Muscle of leg (tissue), 11 donors: ENCODE results near the gene LRRK1. TPM values are rescaled to one million over a fixed set of nuclear protein-coding genes. Genes with fewer than 3 reads are reported as not detected.
"Not testable (repeated sequence)": the region's sequence is repeated elsewhere in the genome, so short reads cannot be mapped to it uniquely, and the experiment has no call there.

Experiments used
- DNase-seq: peaks from one replicate; pipeline ENCODE4 v3.0.0; 2013
- H3K27ac ChIP-seq: one replicate; pipeline ENCODE4 v1.5.1; 2013; ENCODE audit warnings: mild to moderate bottlenecking, low read length, control low read depth
- H3K27me3 ChIP-seq: one replicate; pipeline ENCODE4 v1.6.1; 2013; ENCODE audit warnings: low read length; ENCODE audit not compliant: control insufficient read depth, insufficient read depth
- H3K36me3 ChIP-seq: one replicate; pipeline ENCODE4 v1.6.1; 2013; ENCODE audit warnings: low read length; ENCODE audit not compliant: control insufficient read depth, insufficient read depth
- H3K4me1 ChIP-seq: one replicate; pipeline ENCODE4 v1.6.1; 2013; ENCODE audit warnings: low read length; ENCODE audit not compliant: control insufficient read depth, insufficient read depth
- H3K4me3 ChIP-seq: one replicate; pipeline ENCODE4 v1.5.1; 2013; ENCODE audit warnings: low read length, control low read depth
- H3K9me3 ChIP-seq: replicated peaks from 2 replicates; pipeline ENCODE4 v1.6.1; 2013; ENCODE audit warnings: low read depth, low read length; ENCODE audit not compliant: control insufficient read depth
- WGBS: methylation state at CpG from one replicate; pipeline ENCODE4 v1.1.5; 2013; ENCODE audit warnings: missing lambda C conversion rate; ENCODE audit not compliant: insufficient coverage; 5-methylcytosine and 5-hydroxymethylcytosine counted together
- polyA plus RNA-seq, 8 donors: library from polyadenylated mRNA; unstranded; fragments of 120-200 nt; gene quantifications; one replicate each; pipeline versions ENCODE4 v1.2.1 to v1.2.3, GENCODE V29; 2013; ENCODE audit warnings: inconsistent platforms in 1 of 8, low replicate concordance in 1 of 8; ENCODE audit not compliant: insufficient read length in 8 of 8, insufficient read depth in 1 of 8
- total RNA-seq: library from RNA; stranded (reverse); fragments of 120-200 nt; gene quantifications from one replicate; pipeline ENCODE4 v1.2.4, GENCODE V29; 2013

LRRK1 gene
- total and polyA plus RNA-seq, 9 donors, result 4.1 to 9.4 (median 5.8) TPM

DNA sequence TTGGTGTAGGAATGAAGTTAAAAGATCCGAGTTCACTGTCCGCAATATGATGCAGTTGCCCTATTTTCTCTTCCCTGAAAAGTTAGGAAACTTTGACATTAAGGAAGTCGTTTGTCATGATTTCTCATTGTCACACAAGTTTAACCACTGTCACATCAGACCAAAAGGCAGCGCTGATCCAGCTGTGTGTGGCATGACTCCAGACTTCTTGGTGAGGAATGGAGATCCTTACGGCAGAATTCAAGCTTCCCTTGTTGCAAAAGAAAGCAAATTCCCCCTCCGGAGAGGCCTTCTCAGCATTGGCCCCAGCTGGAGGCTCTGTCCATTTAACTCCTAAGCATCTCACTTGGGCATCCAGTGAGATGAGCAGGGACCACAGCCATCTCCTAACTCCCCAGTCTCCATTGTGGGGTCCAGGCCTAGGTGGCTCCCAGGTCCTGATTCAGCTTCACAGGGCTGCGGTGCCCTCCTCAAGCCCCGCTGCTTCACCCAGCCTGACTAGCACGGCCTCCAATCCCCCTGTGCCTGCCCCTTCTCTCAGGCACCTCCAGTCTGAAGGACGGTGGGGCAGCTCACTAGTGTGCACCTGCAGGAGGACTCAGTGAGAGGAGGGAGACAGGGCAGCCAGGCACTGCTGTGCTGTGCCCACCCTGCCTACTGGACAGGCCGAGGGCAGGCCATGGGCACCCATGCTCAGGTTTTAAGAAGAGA lies 173.2 kb downstream of the LRRK1 start:
- Histone ChIP-seq H3K36me3 (no peaks in the 10 kb centered on the region), H3K4me3 (no peak overlapping the region), H3K9me3 (peaks cover 3% of the 10 kb centered on the region), H3K27ac (peak overlapping the region; percentile 87), H3K27me3 (no peaks in the 10 kb centered on the region), H3K4me1 (peaks cover 49% of the 10 kb centered on the region)
- peak; percentile 69 for DNase-seq
- 59% methylated on average over 7 of the region's 11 CpGs for WGBS

GRCh38 chr15:101092867-101093202 lies 173.7 kb downstream of the LRRK1 start:
- 91% methylated on average over 9 of the region's 12 CpGs for WGBS
- Histone ChIP-seq H3K27ac (no peak overlapping the region), H3K4me3 (no peak overlapping the region), H3K27me3 (no peaks in the 10 kb centered on the region), H3K36me3 (no peaks in the 10 kb centered on the region), H3K4me1 (peaks cover 49% of the 10 kb centered on the region), H3K9me3 (peaks cover 3% of the 10 kb centered on the region)
- no peak for DNase-seq

DNA sequence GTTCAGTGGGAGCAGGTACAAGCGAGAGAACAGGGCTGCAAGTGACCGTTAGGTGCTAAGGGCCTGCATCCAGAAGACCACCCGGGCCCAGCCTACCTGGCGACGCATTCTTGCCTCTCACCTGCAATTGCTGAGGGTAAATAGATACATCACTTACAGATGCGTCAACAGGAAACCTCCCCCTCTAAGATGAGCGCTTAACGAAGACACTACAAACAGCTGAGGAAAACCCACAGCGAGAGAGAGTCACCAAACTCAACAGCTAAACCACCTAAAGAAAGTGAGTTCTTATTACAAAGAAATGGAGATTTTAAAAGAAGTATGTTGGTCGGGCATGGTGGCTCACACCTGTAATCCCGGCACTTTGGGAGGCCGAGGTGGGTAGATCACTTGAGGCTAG lies 174.8 kb downstream of the LRRK1 start:
- H3K36me3 ChIP-seq, result no peaks in the 10 kb centered on the region
- WGBS, result 98% methylated on average over 5 of the region's 12 CpGs
- no peak overlapping the region for H3K27ac ChIP-seq
- H3K27me3 ChIP-seq, result no peaks in the 10 kb centered on the region
- H3K4me3 ChIP-seq, result no peak overlapping the region
- DNase-seq, result no peak
- peaks cover 38% of the 10 kb centered on the region for H3K4me1 ChIP-seq
- H3K9me3 ChIP-seq, result peaks cover 3% of the 10 kb centered on the region

GRCh38 chr15:101095796-101096406 lies 176.7 kb downstream of the LRRK1 start:
- DNase-seq, H3K9me3 ChIP-seq, H3K36me3 ChIP-seq, H3K27ac ChIP-seq, H3K27me3 ChIP-seq, H3K4me3 ChIP-seq: not testable (repeated sequence)
- WGBS, result 90% methylated on average over 2 of the region's 6 CpGs
- peaks cover 21% of the 10 kb centered on the region for H3K4me1 ChIP-seq

GRCh38 chr15:101097111-101097510 lies 178.0 kb downstream of the LRRK1 start:
- 93% methylated on average over 10 of the region's 14 CpGs for WGBS
- Histone ChIP-seq H3K36me3 (no peaks in the 10 kb centered on the region), H3K9me3 (peaks cover 6% of the 10 kb centered on the region), H3K4me1 (peaks cover 9% of the 10 kb centered on the region), H3K4me3 (no peak overlapping the region), H3K27ac (no peak overlapping the region), H3K27me3 (no peaks in the 10 kb centered on the region)
- no peak for DNase-seq

- Histone ChIP-seq H3K9me3 (peaks cover 6% of the 10 kb centered on the region), H3K27me3 (no peaks in the 10 kb centered on the region), H3K36me3 (no peaks in the 10 kb centered on the region), H3K4me3 (no peak overlapping the region), H3K27ac (no peak overlapping the region), H3K4me1 (peaks cover 8% of the 10 kb centered on the region)
- DNase-seq, result no peak
- 98% methylated on average over 8 of the region's 10 CpGs for WGBS
These were observed 180.0 kb downstream of the LRRK1 start for GRCh38 chr15:101099183-101099582.

DNA sequence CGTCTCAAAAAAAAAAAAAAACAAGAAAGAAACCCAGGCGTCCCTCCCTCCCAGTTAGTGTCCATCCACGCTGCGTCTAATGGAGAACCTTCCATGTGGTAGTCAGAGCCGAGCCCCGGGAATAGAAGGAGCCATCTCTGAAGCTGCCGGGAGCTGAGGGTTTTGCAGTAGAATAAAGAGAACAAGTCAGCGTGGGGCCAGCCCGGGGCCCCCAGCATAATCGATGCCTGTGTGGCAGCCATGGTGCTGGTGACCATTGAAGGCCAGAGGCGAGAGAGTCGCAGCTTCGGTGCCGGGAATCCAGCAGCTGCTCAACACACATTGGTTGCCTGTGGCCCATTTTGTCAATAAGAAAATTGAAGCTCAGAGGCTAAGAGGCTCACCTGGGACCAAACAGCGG lies 181.0 kb downstream of the LRRK1 start:
- no peak for DNase-seq
- 89% methylated on average over 11 of the region's 15 CpGs for WGBS
- H3K27me3 ChIP-seq, result no peaks in the 10 kb centered on the region

DNA sequence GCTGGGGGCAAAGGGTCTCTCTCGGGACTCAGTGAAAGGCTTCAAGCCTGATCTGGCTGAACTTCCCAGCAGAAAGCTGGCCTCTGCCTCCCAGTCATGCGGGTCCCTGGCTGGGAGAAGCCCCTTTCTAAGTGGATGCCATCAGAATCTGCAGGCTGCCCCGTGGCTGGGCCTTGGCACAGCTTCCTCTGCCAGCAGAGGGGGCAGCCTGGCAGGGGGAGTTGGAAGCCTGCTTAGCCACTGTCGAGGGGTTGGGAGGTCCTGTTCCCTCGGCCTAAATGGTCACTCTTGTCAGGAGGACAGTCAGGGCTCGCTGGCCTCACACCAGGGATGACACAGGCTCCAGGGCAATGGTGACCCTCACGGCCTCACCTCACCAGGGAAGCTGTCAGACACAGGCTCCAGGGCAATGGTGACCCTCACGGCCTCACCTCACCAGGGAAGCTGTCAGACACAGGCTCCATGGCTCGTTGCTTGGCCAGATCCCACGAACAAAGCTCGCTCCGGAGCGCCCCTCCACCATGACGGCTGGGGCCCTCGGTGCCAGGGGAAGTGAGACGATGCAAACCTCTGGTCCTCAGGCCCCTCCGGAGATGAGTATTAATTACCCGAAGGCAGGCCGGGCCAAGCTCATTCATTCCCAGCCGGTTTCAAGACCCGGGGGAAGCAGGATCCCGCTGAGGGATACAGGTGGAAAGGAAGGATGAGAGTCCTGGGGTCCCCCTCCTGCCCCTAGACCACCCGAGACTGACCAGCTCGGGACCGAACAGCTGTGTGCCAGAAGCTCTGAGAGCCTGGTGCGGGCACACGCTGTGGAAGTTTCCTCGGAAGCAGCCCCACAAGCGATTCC lies 181.7 kb downstream of the LRRK1 start:
- no peak for DNase-seq
- Histone ChIP-seq H3K9me3 (peaks cover 6% of the 10 kb centered on the region), H3K4me1 (peaks cover 23% of the 10 kb centered on the region), H3K36me3 (no peaks in the 10 kb centered on the region), H3K4me3 (no peak overlapping the region), H3K27ac (no peak overlapping the region), H3K27me3 (no peaks in the 10 kb centered on the region)
- WGBS, result 85% methylated on average over 28 of the region's 29 CpGs

More for the DNA sequence above, 181.0 kb downstream of the LRRK1 start:
- peaks cover 17% of the 10 kb centered on the region for H3K4me1 ChIP-seq
- no peaks in the 10 kb centered on the region for H3K36me3 ChIP-seq
- no peak overlapping the region for H3K4me3 ChIP-seq
- no peak overlapping the region for H3K27ac ChIP-seq
- H3K9me3 ChIP-seq, result peaks cover 6% of the 10 kb centered on the region

GRCh38 chr15:101101676-101102075 lies 182.5 kb downstream of the LRRK1 start:
- no peaks in the 10 kb centered on the region for H3K27me3 ChIP-seq
- H3K27ac ChIP-seq, result no peak overlapping the region
- H3K9me3 ChIP-seq, result peaks cover 6% of the 10 kb centered on the region
- no peak overlapping the region for H3K4me3 ChIP-seq
- no CpG with 5 or more reads among the region's 3 CpGs for WGBS
- H3K4me1 ChIP-seq, result peaks cover 23% of the 10 kb centered on the region
- no peaks in the 10 kb centered on the region for H3K36me3 ChIP-seq
- no peak for DNase-seq

DNA sequence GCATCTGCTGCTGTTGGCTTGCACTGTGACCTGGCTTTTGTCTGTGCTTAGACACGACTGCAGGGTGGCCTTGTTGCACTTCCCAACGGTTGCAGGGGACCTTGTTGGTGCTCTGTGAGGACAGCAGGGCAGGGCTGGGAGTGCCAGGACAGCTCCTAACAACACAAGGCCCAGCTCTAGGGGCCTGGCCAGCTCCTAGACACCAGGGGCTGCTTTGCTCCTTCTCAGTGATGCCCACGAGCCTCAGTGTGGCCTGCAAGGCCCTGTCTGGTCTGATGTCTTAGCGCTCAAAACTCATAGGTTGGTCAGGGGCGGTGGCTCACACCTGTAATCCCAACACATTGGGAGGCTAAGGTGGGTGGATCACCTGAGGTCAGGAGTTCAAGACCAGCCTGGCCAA lies 183.6 kb downstream of the LRRK1 start:
- Histone ChIP-seq H3K9me3 (peaks cover 6% of the 10 kb centered on the region), H3K27me3 (no peaks in the 10 kb centered on the region), H3K4me1 (peaks cover 23% of the 10 kb centered on the region), H3K36me3 (no peaks in the 10 kb centered on the region), H3K27ac (no peak overlapping the region), H3K4me3 (no peak overlapping the region)
- WGBS, result 79% methylated on average over 3 of the region's 5 CpGs
- no peak for DNase-seq
